ENCODE results near the gene TLK1. TPM values are rescaled to one million over a fixed set of nuclear protein-coding genes. Genes with fewer than 3 reads are reported as not detected.
"Not testable (repeated sequence)": the region's sequence is repeated elsewhere in the genome, so short reads cannot be mapped to it uniquely, and the experiment has no call there.

Gene TLK1
- polyA plus RNA-seq, 4 donors, result 40.0 to 65.2 (median 51.4) TPM

DNA sequence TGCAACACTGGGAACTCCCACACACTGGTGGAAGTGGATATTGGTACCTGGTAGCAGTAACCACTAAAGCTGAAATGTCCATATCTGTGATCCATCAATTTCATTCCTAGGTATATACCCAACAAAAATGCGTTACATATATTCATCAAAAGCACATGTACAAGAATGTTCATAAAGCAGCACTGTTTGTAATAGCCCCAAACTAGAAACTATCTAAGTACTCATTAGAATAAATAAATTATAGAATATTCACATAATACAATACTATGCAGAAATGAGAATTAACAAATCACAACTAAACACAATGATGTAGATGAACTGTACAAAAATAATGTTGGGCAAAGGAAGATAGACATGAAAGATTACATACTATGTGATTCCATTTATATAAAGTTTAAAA, 11.1 kb upstream of the TLK1 start:
- no peak for DNase-seq (ENCODE audit: low read depth in 4 of 4, low spot score in 3 of 4)

DNA sequence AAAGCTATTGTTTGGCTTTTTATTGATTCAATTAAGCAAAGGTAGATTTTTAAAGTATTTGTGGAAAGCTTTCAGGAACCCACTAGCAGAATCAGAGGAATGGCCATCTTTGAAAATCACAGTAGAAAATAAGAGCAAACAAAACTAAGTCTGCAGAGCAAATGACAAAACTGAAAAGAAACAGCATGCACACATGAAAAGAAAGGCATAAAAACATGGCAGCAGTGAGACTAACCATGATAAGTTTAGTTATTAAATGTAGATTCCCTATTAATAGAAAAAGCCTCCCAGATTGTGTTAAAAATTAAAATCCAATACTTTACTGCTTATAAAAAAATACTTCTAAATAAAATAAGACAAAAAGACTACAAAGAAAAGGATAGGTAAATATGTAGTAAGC, 9.1 kb upstream of the TLK1 start:
- no peak for DNase-seq (ENCODE audit: low read depth in 4 of 4, low spot score in 3 of 4)

DNA sequence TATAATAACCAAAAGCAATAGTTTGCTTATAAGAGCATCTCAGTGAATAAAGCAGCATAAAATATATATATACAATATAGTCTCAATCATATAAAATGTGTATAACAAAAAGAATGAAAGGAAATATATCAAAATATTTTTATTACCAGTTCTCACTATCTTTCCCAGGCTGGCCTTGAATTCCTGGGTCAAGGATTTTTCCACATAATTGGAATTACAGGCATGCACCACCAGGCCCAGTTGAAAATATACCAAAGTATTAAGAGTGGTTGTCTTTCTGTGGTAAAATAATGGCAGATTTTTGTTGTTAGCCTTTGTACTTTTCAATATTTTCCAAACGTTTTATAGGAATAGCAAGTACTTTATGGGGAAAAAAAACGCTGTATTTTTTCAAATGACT, 8.6 kb upstream of the TLK1 start:
- no peak for DNase-seq (ENCODE audit: low read depth in 4 of 4, low spot score in 3 of 4)

DNA sequence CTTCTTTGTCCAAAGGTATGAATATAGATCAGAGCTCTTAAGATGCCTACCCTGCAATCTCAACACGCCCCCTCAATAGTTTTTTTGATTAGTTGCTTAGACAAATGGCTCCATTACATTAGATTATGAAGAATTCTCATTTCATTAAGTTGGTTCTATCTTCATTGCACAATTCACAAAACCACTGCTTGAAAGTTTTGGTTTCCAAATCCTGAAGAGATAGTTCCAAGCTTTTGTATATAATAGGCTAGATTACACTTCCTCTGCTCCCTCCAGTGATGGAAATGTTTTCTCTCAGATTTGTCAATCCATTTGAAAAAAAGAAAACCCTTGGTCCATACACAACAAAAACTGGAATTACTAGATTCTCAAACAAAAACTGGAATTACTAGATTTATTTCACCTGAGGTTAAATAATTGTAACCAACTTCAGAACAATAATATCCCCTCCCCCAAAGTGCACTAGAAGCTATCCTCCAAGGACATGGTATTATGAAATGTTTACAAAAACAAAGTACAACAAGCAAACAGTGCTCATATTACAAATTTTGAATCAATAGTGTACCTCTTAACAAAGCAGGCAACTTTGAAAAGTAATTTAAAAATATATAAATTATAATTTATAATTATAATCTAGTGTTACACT, 6.8 kb upstream of the TLK1 start:
- DNase-seq (ENCODE audit: low read depth in 4 of 4, low spot score in 3 of 4), result no peak

DNA sequence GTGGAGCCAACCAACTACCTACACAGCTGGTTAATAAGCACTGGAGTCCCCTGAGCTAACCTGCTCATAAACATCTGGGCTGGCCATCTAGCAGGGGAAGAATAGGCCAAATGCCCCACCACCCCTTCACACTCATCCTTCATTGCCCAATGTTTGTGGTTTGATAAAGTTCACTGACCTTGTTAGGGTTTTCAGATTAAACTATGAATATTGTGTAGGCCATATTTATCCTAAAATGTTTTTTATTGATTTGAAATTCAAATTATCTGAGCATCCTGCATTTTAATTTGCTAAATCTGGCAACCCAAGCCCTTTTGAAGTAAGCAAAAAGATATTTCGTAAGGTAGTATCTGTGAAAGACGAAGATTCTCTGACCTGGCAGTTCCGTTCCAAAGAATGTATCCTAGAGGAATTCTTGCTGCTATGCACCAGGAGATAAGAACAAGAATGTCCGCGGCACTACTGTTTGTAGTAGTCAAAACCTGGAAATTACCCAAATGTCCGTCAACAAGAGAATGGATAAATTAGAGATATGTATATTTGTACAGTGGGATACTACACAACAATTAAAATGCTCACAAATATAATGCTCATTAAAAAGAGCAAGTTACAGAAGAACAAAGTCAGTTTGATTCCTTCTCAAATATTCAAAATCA, 5.8 kb upstream of the TLK1 start:
- DNase-seq (ENCODE audit: low read depth in 4 of 4, low spot score in 3 of 4), result no peak

DNA sequence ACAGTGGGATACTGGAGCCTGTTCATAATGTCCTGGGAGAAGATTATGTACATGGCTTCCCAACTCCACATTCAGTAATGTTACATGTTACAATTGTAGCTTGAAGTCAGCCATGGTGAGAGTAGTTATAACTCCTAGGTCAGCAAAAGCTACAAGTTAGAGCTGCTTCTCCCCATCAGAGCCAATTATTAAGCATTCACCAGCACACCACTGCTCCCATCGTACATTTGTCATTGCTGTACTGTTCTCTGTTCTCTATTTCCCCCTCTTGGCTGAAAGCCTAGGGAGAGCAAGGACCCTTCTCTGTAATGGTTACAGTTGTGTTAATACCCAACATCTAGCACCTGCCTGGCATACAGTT, 5.3 kb upstream of the TLK1 start:
- no peak for DNase-seq (ENCODE audit: low read depth in 4 of 4, low spot score in 3 of 4)

DNA sequence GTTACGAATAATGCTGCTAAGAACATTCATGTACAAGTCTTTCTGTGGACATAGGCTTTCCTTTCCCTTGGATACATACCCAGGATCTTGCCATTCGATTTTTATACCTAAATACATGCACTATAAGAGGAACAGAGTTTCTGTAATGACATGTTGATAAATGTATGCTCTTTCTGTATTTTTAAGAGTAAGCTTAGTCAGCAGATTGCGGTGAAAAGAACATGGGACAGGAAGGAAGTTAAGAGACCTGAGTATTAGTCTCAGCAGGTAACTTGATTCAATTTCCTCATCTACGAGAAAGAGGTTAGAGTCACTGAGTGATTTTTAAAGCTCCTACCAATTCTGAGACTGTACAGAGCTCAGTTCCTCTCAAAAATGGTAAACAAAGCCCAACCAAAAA, 2.6 kb upstream of the TLK1 start:
- DNase-seq (ENCODE audit: low read depth in 4 of 4, low spot score in 3 of 4), result no peak

DNA sequence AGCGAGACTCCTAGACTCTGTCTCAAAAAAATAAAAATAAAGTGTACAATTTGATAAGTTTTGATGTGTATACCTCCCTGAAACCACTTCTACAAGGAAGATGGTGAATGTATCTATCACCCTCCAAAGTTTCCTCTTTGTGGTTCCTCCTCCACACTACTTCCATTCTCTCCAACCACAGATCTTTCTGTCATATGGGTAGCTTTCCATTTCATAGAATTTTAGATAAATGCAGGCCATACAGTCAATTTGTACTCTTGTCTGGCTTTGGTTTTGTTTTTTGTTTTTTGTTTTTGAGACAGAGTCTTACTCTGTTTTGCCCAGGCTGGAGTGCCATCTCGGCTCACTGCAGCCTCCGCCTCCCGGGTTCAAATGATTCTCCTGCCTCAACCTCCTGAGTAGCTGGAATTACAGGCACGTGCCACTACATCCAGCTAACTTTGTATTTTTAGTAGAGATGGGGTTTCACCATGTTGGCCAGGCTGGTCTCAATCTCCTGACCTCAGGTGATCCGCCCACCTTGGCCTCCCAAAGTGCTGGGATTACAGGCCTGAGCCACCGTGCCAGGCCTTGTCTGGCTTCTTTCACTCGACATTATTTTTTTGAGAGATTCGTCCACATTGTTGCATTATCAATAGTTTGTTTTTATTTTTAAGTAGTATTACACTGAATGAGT, 2.0 kb upstream of the TLK1 start:
- not testable (repeated sequence) for DNase-seq (ENCODE audit: low read depth in 4 of 4, low spot score in 3 of 4)

DNA sequence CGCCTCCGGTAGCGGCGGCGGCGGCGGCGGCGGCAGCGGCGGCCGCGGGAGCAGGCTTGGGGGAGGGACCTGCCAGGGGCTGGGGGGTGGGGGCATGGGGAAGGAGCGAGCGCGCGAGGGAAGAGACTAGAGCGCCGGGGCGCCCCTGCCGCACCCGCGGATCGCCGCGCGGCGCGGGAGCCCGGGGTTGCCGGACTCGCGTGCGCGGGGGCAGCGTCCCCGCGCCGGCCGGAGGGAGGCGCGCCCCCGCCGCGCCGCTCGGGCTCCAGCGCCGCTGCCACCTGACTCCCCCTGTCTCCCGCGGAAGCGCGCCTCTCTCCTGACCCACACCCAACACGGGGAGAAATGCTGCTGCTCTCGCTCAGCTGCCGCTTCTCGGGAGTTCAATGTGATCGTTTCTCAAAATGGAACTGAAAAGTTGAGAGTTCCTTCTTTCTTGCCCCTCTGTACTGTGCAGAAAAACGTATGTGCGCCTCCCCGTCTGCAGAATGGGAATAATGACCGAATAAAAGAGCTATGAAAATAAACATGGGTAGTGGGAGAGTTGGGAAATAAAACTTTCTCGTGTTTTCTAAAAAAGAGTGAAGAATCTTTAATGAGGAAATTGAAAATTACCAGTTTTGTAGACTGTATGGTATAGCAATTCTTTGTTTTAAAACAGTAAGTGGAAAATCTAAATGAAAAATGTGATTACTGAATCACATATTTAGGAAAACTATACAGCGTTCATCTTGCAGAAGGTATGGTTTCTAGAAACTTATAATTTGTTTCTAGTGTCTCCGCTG, 455 bp upstream of the TLK1 start:
- DNase-seq (ENCODE audit: low read depth in 4 of 4, low spot score in 3 of 4), result peak; percentile 38 to 60 (median 54)

DNA sequence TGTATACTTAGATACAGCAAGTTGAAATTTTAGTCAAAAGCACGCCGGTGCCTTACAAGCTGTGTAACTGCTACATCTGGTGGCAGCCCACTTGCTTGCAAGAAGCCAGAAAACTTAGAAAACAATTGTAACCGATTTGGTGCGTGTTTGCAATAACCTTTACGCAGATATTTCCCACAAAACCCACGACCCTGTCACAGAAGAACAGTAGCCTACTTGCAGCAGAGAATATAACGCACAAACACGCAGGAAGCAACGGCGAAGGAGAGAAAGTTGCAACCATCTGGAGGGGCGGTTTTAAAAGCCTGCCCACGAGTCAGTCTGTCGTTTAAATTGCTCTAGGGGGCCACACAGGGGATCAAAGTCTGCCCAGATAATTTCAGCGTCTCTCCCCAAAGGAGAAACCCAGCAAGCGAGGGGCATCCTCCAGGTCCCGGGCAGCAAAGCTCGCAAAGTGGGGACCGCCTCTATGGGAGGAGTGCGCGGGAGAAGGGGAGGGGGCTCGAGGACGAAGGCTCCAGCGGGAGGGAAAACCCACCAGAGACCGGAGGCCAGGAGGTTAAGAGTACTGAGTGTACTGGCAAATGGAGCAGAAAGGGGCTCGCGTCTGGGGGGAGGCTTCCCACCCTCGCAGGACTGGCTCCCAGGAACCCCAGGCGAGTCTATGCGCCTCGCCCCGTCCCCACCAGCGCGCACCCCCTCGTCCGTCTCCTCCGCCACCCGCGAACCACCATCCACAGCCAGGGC, 1.1 kb downstream of the TLK1 start:
- DNase-seq (ENCODE audit: low read depth in 4 of 4, low spot score in 3 of 4), result peak; percentile 41 to 66 (median 49)

DNA sequence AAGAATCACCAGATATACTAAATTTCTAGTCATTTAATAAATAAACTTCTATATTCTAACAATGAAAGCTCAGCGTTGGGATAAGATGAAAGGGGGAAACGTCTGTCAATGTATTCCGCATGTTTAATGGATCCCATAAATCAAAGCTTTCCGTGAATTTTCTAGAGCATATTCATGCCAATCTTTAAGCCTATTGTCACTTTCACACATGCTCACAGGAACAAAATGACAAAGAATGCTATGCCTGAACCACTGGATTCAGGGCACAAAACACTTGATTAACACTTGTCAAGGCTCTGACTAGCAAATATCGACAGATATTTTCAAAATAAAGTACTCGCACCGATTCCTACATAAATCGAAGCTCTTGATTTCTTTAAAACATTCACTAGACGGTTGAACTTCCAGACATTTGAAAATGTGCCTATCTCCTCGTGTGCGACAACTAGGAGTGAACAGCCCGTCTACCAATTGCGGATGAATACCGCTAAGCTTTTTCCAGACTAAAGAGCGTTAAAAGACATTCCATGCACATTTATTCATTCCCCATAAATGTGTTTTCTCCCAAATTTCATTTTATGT, 1.8 kb downstream of the TLK1 start:
- DNase-seq (ENCODE audit: low read depth in 4 of 4, low spot score in 3 of 4), result peak in 1 of 4 donors; percentile 7

DNA sequence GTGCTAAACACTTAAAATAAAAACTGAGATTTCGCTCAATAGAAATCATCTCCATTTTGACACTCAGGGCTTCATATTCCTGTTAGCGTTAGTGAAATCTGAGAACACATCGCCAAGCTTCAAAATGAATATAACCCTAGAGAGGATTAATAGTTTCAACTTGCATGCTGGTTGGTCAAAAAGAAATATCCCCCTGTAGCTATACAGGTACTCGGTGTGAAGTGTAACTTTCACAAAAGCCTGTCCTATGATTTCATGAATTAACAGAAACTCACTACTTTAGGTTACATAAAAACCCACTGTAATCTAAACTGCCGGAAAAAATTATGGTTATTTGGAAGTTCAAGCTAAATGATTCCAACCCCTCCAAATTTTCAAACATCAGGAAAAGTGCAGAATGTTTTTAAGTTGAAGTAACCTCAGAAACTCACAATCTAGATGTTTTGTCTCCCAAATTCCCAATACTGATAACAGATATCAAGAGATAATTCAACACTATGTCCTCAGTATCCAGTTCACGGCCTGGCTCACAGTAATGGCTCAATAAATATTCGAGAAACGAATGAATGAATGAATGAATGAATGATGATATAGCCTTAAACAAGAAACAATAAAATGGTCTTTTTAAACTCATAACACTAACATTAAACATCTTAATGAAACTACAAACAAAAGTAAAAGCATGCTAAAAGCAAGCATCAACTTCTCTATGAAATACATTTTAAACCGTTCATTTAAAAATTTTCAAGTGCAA, 2.5 kb downstream of the TLK1 start:
- DNase-seq (ENCODE audit: low read depth in 4 of 4, low spot score in 3 of 4), result no peak

DNA sequence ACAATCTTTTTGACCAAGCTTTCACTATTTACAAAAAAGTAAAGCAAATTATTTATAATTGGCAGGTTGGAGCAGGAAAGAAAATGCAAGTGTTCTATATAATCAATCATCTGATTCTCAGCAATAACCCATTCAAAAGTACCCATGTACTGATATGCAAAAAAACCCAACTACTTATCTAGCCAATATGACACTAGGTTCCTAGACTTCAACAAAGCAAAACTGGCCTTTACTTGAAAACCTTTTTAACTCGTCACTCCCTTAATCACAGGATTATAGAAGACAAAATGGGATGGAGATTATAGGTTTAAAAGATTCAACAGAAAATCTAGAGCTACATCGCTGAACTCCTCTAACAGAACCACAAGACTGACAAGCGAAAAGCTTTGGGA, 3.6 kb downstream of the TLK1 start:
- DNase-seq (ENCODE audit: low read depth in 4 of 4, low spot score in 3 of 4), result no peak

DNA sequence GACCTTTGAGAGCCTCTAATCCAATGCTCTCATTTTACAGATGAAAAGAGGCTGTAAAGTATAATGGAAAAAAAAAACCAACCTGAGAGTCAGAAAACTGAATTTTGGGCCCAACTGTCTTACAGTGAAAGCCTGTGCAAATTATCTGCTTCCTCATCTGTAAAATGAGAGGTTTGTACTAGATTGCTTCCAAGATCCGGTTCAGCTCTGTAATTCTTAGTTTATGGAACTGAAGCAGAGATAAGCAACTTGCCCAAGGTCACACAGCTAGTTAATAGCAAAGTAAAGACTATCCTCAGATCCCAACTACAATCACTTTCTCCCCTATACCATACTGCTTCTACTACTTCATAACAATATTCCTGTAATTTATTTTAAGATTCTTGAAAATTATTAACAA, 6.3 kb downstream of the TLK1 start:
- DNase-seq (ENCODE audit: low read depth in 4 of 4, low spot score in 3 of 4), result no peak

DNA sequence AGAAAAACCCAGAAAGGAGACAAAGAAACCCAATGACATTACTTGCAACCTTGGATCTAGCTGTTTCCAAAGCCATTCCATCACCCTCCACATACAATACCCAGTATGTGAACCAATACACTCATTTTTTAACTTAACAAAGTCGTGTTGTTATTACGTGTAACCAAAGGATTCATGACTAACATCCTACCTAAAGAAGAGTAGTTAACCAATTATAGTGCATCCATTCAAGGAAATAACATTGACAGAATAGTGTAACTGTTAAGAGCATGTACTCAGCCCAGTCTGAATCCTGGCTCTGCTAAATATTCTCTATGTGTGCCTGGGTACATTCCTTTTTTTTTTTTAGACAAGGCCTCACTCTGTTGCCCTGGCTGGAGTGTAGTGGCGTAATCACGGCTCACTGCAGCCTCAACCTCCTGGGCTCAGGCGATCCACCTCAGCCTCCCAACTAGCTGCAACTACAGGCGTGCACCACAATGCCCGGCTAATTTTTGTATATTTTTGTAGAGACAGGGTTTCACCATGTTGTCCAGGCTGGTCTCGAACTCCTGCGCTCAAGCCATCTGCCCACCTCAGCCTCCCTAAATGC, 9.9 kb downstream of the TLK1 start:
- no peak for DNase-seq (ENCODE audit: low read depth in 4 of 4, low spot score in 3 of 4)

DNA sequence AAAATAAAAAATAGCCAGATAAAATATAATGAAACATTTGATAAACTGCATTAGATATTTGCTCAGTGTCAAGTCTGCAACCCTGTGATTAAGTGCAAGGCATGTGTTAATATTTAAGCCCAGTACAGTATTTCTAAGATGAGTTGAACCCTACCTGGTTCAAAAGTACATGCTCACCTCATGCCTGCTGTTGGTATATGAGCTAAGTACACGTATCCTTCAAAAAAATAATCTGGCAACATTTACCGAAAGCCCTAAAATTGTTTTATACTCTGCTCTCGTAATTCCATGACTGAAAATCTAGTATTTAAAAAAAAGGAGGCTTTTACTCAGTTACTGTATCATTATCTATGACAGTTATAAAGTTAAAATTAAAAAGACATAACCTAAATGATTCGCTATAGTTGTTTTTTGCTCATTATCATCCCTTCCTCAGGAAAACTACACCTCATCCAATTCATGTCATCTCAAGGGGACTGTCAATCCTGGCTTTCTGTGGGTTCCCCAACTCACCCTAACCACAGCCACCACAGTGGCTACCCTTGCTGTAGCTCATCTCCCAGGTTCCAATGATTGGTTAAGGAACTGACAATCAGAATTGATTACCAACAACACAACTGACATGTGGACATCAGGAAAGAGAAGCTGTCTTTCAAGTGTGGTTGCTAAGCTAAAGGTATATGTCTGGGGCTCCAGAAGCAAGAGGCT, 10.6 kb downstream of the TLK1 start:
- DNase-seq (ENCODE audit: low read depth in 4 of 4, low spot score in 3 of 4), result no peak

DNA sequence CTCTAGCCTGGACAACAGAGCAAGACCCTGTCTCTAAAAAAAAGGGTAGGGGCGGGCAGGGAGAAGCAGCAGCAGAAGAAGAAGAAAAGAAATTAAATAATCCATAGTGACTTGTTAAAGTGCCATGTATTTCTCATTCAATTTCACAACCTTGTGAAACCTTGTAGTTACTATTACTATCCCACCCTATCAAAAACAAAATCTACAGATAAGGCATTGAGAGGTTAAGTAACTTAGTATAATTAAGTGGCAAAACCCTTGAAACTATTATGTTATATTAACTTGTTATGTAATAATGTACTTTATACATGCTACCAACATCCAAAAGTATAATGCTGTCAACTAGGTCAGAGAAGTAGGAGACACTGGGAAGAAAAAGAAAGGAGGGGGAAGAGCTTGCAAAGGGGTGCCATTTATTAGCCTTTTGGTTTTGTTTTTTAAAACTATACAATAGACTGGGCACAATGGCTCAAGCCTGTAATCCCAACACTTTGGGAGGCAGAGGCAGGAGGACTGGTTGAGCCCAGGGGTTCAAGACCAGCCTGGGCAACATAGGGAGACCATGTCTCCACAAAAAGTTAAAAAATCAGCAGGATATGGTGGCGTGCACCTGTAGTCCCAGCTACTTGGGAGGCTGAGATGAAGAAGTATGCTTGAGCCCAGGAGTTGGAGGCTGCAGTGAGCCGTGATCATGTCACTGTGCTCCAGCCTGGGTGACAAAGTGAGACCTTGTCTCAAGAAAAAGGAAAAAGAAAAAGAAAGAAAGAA, 11.3 kb downstream of the TLK1 start:
- no peak for DNase-seq (ENCODE audit: low read depth in 4 of 4, low spot score in 3 of 4)

DNA sequence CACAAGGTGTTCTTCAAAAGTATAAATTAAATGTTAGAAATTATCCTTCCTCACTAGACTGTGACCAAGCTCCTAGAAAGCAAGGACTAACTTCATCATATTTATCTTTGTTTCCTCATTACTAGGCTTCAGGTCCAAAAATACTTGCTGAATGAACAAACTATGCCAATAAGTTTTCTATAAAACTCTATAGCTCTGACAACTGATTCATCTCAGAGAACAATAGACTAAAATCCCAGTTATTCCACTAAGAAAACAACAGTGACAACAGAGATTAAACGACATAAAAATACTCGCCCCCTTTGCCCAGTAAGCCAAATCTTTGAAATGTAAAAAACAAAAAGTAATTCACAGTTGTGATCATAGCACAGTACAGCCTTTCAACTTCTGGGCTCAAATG, 13.6 kb downstream of the TLK1 start:
- DNase-seq (ENCODE audit: low read depth in 4 of 4, low spot score in 3 of 4), result no peak
